Hair follicle dermal papilla cell (primary cell): ENCODE measurements around the gene GRIK2. TPM values are rescaled to one million over a fixed set of nuclear protein-coding genes. Genes with fewer than 3 reads are reported as not detected.

Experiments used
- total RNA-seq: library from RNA; depleted of rRNA; stranded (reverse); fragments of >200 nt; gene quantifications from 2 replicates; pipeline ENCODE4 v1.2.3, GENCODE V29; 2012

The GRIK2 gene
- total RNA-seq = 1.3 and 1.5 TPM in 2 replicates

DNA sequence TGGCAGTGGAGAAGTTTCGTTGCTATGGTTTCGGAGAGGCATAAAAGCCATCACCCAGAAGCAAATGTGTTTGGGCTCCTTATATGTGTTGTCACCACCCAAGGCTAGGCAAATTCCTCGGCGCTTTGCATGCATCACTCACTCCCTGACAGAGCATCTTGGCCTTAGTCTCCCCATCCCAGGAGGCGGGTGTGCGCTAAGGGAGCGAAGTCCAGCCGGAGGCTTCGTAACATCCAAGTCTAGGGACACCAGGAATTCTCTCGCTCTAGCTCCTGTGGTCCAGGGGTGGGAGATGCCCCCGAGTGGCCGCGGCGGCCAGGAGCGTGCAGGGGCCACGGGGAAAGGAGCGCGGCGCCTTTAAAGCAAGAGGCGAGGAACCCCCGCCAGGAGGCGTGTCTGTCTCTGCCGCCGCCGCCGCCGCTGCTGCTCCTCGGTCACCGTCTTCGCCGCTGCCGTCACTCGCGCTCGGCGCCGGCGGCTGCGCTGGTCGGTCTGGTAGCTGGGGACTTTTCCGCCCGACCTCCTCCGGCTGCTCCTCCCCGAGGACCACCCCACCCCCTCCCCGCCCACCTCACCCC, at the start of gene GRIK2:
GRIK2 (plus strand) TSS at position 458 of the 578 bp plus-strand sequence.

